ENCODE measurements around the gene TMEM267.
"Not testable (repeated sequence)": the region's sequence is repeated elsewhere in the genome, so short reads cannot be mapped to it uniquely, and the experiment has no call there.

Gene TMEM267

GRCh38 chr5:43483298-43484105 lies at the start of gene TMEM267:
Gene TMEM267 (minus strand): TSS chr5:43483865. CDS start chr5:43453969, 29,896 bp downstream.
- peak; percentile 94 for DNase-seq

- DNase-seq, result no peak
These were observed 47.0 kb upstream of the TMEM267 start for GRCh38 chr5:43530648-43531047.

GRCh38 chr5:43523662-43524072 lies 40.0 kb upstream of the TMEM267 start:
- DNase-seq, result no peak

GRCh38 chr5:43520615-43521014 lies 37.0 kb upstream of the TMEM267 start:
- DNase-seq, result no peak

GRCh38 chr5:43515678-43516048 lies 32.0 kb upstream of the TMEM267 start:
- DNase-seq, result peak; percentile 30

- peak; percentile 97 for DNase-seq
These were observed 31.4 kb upstream of the TMEM267 start, which contains the start of gene C5orf34 for GRCh38 chr5:43514816-43515677. Gene C5orf34 (minus strand): TSS chr5:43515148. CDS start chr5:43509339, 5,809 bp downstream.

- DNase-seq, result peak; percentile 66
These were observed 30.8 kb upstream of the TMEM267 start for GRCh38 chr5:43514471-43514815.

GRCh38 chr5:43514025-43514424 lies 30.4 kb upstream of the TMEM267 start:
- no peak for DNase-seq

- DNase-seq, result not testable (repeated sequence)
These were observed 27.4 kb upstream of the TMEM267 start for GRCh38 chr5:43511062-43511461.

- DNase-seq, result no peak
These were observed 14.9 kb upstream of the TMEM267 start for GRCh38 chr5:43498581-43498980.

- DNase-seq, result no peak
These were observed 13.8 kb upstream of the TMEM267 start for GRCh38 chr5:43497311-43498104.

GRCh38 chr5:43491326-43491725 lies 7.7 kb upstream of the TMEM267 start:
- DNase-seq, result no peak

GRCh38 chr5:43486353-43486752 lies 2.7 kb upstream of the TMEM267 start:
- DNase-seq, result no peak

- DNase-seq, result peak; percentile 21
These were observed 1.7 kb upstream of the TMEM267 start for GRCh38 chr5:43485406-43485805.

- DNase-seq, result peak; percentile 88
These were observed 613 bp upstream of the TMEM267 start for GRCh38 chr5:43484106-43484849.

GRCh38 chr5:43482490-43483297 lies 971 bp downstream of the TMEM267 start:
- DNase-seq, result no peak

GRCh38 chr5:43469671-43470391 lies 13.8 kb downstream of the TMEM267 start:
- peak; percentile 3 for DNase-seq

- no peak for DNase-seq
These were observed 16.6 kb downstream of the TMEM267 start for GRCh38 chr5:43467100-43467499.

GRCh38 chr5:43465455-43465854 lies 18.2 kb downstream of the TMEM267 start:
- DNase-seq, result not testable (repeated sequence)

- no peak for DNase-seq
These were observed 22.6 kb downstream of the TMEM267 start for GRCh38 chr5:43461066-43461465.

GRCh38 chr5:43456556-43456955 lies 27.1 kb downstream of the TMEM267 start:
- no peak for DNase-seq
